Upper lobe of left lung (tissue), 4 donors: Measurements from ENCODE around the gene FLYWCH1.

ENCODE experiments used
- EP300 ChIP-seq, 4 donors: sonication (generic); formaldehyde crosslinking; IDR thresholded peaks; one replicate each; pipeline ENCODE4 v1.5.1; 2017; ENCODE audit warnings: antibody characterized with exemption in 4 of 4, control low read depth in 2 of 4
- POLR2AphosphoS5 ChIP-seq, 2 donors: sonication (generic); formaldehyde crosslinking; IDR thresholded peaks; one replicate each; pipeline ENCODE4 v1.5.1; 2017; ENCODE audit warnings: antibody characterized with exemption in 2 of 2
- TF ChIP-seq, protein P1 (sequence below), 6 experiments: fragments of 450-650 bp in 4 of 6; fragments of 200-600 bp in 2 of 6; sonication (generic) in 2 of 6; IDR thresholded peaks; one replicate each; pipeline ENCODE4 v1.5.1; 2016 to 2019; ENCODE audit warnings: antibody characterized with exemption in 6 of 6

- TF ChIP-seq, protein P1, sequence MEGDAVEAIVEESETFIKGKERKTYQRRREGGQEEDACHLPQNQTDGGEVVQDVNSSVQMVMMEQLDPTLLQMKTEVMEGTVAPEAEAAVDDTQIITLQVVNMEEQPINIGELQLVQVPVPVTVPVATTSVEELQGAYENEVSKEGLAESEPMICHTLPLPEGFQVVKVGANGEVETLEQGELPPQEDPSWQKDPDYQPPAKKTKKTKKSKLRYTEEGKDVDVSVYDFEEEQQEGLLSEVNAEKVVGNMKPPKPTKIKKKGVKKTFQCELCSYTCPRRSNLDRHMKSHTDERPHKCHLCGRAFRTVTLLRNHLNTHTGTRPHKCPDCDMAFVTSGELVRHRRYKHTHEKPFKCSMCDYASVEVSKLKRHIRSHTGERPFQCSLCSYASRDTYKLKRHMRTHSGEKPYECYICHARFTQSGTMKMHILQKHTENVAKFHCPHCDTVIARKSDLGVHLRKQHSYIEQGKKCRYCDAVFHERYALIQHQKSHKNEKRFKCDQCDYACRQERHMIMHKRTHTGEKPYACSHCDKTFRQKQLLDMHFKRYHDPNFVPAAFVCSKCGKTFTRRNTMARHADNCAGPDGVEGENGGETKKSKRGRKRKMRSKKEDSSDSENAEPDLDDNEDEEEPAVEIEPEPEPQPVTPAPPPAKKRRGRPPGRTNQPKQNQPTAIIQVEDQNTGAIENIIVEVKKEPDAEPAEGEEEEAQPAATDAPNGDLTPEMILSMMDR (IDR thresholded peaks at IDR 0.05): no peak
- TF ChIP-seq EP300 (IDR thresholded peaks at IDR 0.05): no peak
- no peak for TF ChIP-seq POLR2AphosphoS5 (IDR thresholded peaks at IDR 0.05)
Observed at GRCh38 chr16:2915196-2915929, 3.6 kb downstream of the FLYWCH1 start.
